Esophagus squamous epithelium (tissue), 5 donors: ENCODE data around the gene MPND. TPM values are rescaled to one million over a fixed set of nuclear protein-coding genes. Genes with fewer than 3 reads are reported as not detected.

ENCODE experiments used
- DNase-seq: peaks from one replicate; lab custom pipeline; 2025; lab: John Stamatoyannopoulos, UW
- H3K27ac ChIP-seq, 4 donors: fragments of 200-600 bp; sonication (generic); one replicate each; pipeline ENCODE4 v1.5.1; 2016 to 2019; ENCODE audit warnings: mild to moderate bottlenecking in 1 of 4
- H3K27me3 ChIP-seq, 4 donors: fragments of 200-600 bp; sonication (generic); 1 replicate in 3 of 4; 2 replicates in 1 of 4; pipeline versions ENCODE4 v1.5.1 to v1.6.0; 2017 to 2021; ENCODE audit warnings: antibody characterized with exemption in 1 of 4
- H3K36me3 ChIP-seq, 3 donors: fragments of 200-600 bp; sonication (generic); one replicate each; pipeline ENCODE4 v1.5.1; 2016 to 2019
- H3K4me1 ChIP-seq, 3 donors: fragments of 200-600 bp; sonication (generic); one replicate each; pipeline ENCODE4 v1.5.1; 2017 to 2019
- H3K4me3 ChIP-seq, 4 donors: fragments of 200-600 bp; sonication (generic); 1 replicate in 3 of 4; 2 replicates in 1 of 4; pipeline ENCODE4 v1.5.1; 2016 to 2019; ENCODE audit warnings: mild to moderate bottlenecking in 2 of 4, moderate library complexity in 1 of 4
- H3K9me3 ChIP-seq, 3 donors: fragments of 200-600 bp; sonication (generic); one replicate each; pipeline ENCODE4 v1.5.1; 2016 to 2019
- POLR2A ChIP-seq, 4 donors: fragments of 450-650 bp; IDR thresholded peaks; one replicate each; pipeline ENCODE4 v1.6.1; 2017; ENCODE audit warnings: antibody characterized with exemption in 4 of 4, mild to moderate bottlenecking in 4 of 4, moderate library complexity in 3 of 4
- WGBS, 2 donors: methylation state at CpG; one replicate each; pipeline ENCODE4 v1.1.5; 2018; 5-methylcytosine and 5-hydroxymethylcytosine counted together
- intact Hi-C: fragments of 100-400 bp; cut with DNase I; formaldehyde crosslinking; loops from one replicate; pipeline ENCODE4 v1.15.0; 2022
- total RNA-seq, 4 donors: library from RNA; depleted of rRNA; stranded (reverse); fragments of >200 nt; gene quantifications; one replicate each; pipeline ENCODE4 v1.1.0, GENCODE V29; 2016
- TF ChIP-seq, protein P1 (sequence below), 6 experiments: fragments of 450-650 bp in 4 of 6; fragments of 200-600 bp in 2 of 6; sonication (generic) in 2 of 6; IDR thresholded peaks; one replicate each; pipeline ENCODE4 v1.5.1; 2016 to 2019; ENCODE audit warnings: antibody characterized with exemption in 6 of 6, mild to moderate bottlenecking in 4 of 6, moderate library complexity in 4 of 6
- donor health status: DM: yes; HTN: yes; CAD: no.

MPND gene
- total RNA-seq, 4 donors from 2014 or later = 2.5 to 11.1 (median 6.5) TPM

- intact Hi-C loops = no loop called here
- whole genome bisulfite sequencing, 2 donors = 65 to 87% methylated on average over 6 to 8 of the region's 8 CpGs
- DNase-seq = no peak
- Histone ChIP-seq H3K4me1 (no peaks in the 10 kb centered on the region), H3K4me3 (no peak overlapping the region), H3K27me3 (peaks cover 0 to 36% (median 0%) of the 10 kb centered on the region in 4 donors), H3K36me3 (no peaks in the 10 kb centered on the region), H3K27ac (no peak overlapping the region), H3K9me3 (no peaks in the 10 kb centered on the region)
- no peak for TF ChIP-seq POLR2A (IDR thresholded peaks at IDR 0.05)
- TF ChIP-seq, protein P1, sequence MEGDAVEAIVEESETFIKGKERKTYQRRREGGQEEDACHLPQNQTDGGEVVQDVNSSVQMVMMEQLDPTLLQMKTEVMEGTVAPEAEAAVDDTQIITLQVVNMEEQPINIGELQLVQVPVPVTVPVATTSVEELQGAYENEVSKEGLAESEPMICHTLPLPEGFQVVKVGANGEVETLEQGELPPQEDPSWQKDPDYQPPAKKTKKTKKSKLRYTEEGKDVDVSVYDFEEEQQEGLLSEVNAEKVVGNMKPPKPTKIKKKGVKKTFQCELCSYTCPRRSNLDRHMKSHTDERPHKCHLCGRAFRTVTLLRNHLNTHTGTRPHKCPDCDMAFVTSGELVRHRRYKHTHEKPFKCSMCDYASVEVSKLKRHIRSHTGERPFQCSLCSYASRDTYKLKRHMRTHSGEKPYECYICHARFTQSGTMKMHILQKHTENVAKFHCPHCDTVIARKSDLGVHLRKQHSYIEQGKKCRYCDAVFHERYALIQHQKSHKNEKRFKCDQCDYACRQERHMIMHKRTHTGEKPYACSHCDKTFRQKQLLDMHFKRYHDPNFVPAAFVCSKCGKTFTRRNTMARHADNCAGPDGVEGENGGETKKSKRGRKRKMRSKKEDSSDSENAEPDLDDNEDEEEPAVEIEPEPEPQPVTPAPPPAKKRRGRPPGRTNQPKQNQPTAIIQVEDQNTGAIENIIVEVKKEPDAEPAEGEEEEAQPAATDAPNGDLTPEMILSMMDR (IDR thresholded peaks at IDR 0.05) = no peak
Measured at GRCh38 chr19:4298810-4299550, 44.4 kb upstream of the MPND start.

DNA sequence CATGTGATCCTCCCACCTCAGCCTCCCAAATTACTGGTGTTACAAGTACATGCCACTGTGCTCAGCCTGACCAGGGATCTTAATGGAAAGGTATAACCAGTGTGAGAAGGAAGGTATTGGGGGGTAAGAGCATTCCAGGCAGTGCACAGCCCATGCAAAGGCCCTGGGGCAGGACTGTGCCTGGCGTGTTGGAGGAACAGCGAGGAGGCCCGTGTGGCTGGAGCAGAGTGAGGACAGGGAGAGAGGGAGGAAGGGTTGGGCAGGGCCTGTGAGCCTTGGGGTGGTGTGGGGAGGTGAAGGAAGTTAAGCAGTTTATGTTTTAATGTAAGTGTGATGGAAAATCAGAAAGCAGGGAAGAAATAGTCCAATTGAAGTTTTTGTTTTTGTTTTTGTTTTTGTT is 42.8 kb upstream of the MPND start:
- Histone ChIP-seq H3K27ac (no peak overlapping the region), H3K4me3 (no peak overlapping the region), H3K9me3 (no peaks in the 10 kb centered on the region), H3K36me3 (no peaks in the 10 kb centered on the region), H3K4me1 (peaks cover 0 to 7% (median 6%) of the 10 kb centered on the region in 3 donors), H3K27me3 (peaks cover 0 to 40% (median 0%) of the 10 kb centered on the region in 4 donors)
- intact Hi-C loops = no loop called here
- TF ChIP-seq POLR2A (IDR thresholded peaks at IDR 0.05) = no peak
- TF ChIP-seq, protein P1 (IDR thresholded peaks at IDR 0.05) = no peak
- 81 to 83% methylated on average over 3 of the region's 3 CpGs for WGBS, 2 donors
- no peak for DNase-seq

GRCh38 chr19:4301590-4302242 is 41.6 kb upstream of the MPND start:
- no peak for DNase-seq
- peaks cover 0 to 40% (median 0%) of the 10 kb centered on the region in 4 donors for H3K27me3 ChIP-seq
- TF ChIP-seq, protein P1 (IDR thresholded peaks at IDR 0.05) = no peak
- no peak for TF ChIP-seq POLR2A (IDR thresholded peaks at IDR 0.05)
- H3K4me1 ChIP-seq = peaks cover 0 to 7% (median 6%) of the 10 kb centered on the region in 3 donors
- no peak overlapping the region for H3K27ac ChIP-seq
- H3K36me3 ChIP-seq = no peaks in the 10 kb centered on the region
- intact Hi-C loops = no loop called here
- no peaks in the 10 kb centered on the region for H3K9me3 ChIP-seq
- WGBS, 2 donors = 48 to 54% methylated on average over 11 to 12 of the region's 13 CpGs
- H3K4me3 ChIP-seq = no peak overlapping the region

DNA sequence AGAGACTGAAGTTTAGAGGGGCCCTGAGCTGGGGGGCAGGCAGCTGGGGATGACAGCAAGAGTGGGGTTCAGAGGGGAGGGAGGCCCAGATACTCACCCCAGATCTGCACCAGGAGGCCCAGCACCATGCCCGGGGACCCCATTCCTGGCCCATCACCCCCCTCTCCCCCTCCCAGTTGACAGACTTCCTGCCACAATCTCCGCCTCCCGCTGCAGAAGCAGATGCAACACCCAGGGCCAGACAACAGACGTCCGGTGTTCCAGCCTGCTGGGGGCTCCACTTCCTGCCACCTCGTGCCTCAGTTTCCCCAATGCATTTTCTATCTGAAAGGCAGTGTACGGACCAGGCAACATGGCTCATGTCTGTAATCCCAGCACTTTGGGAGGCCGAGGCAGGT is 41.1 kb upstream of the MPND start, which contains the start of gene TMIGD2:
Gene TMIGD2 (minus strand): TSS at position 147 of the 398 bp plus-strand sequence. CDS start 4 bp downstream, at position 143.
- WGBS, 2 donors = 37% methylated on average over 6 of the region's 8 CpGs; no CpG with 5 or more reads in 1 of the 2 donors
- no peak within 1 kb of the TSS for H3K27ac ChIP-seq

More for the DNA sequence above, 41.1 kb upstream of the MPND start, which contains the start of gene TMIGD2:
- intact Hi-C loops = no loop called here
- H3K4me1 ChIP-seq = peaks cover 0 to 7% (median 6%) of the 10 kb centered on the region in 3 donors
- H3K36me3 ChIP-seq = no peaks in the 10 kb centered on the region
- H3K4me3 ChIP-seq = no peak within 1 kb of the TSS
- TF ChIP-seq, protein P1 (IDR thresholded peaks at IDR 0.05) = no peak
- TF ChIP-seq POLR2A (IDR thresholded peaks at IDR 0.05) = no peak
- DNase-seq = no peak
- H3K9me3 ChIP-seq = no peaks in the 10 kb centered on the region
- peaks cover 0 to 41% (median 0%) of the 10 kb centered on the region in 4 donors for H3K27me3 ChIP-seq
